RWPE2 (cell line): ENCODE data around the gene PLCB1.

Experiments
- ATAC-seq: fragments of 200-7000 bp; cut with Tn5 transposase; 3 replicates; pipeline ENCODE4 v1.9.1; 2021; ENCODE audit warnings: low read depth
- DNase-seq: peaks from one replicate; pipeline ENCODE4 v3.0.0-alpha.2; 2020; ENCODE audit warnings: low spot score
- H3K27ac ChIP-seq: fragments of 450-650 bp; 2 replicates; pipeline ENCODE4 v1.5.1; 2017; ENCODE audit warnings: mild to moderate bottlenecking; ENCODE audit not compliant: poor library complexity, severe bottlenecking
- H3K27me3 ChIP-seq: fragments of 250-450 bp; sonication (Bioruptor Pico); 2 replicates; pipeline ENCODE4 v1.5.1; 2021; ENCODE audit warnings: mild to moderate bottlenecking, moderate library complexity; ENCODE audit not compliant: insufficient read depth, poor library complexity, severe bottlenecking
- H3K36me3 ChIP-seq: fragments of 250-450 bp; sonication (Bioruptor Pico); 2 replicates; pipeline ENCODE4 v1.5.1; 2020; ENCODE audit warnings: low read depth, mild to moderate bottlenecking, moderate library complexity
- H3K4me1 ChIP-seq: fragments of 250-450 bp; sonication (Bioruptor Pico); 2 replicates; pipeline ENCODE4 v1.5.1; 2021; ENCODE audit warnings: mild to moderate bottlenecking, moderate library complexity; ENCODE audit not compliant: insufficient read depth, poor library complexity, severe bottlenecking
- H3K4me3 ChIP-seq: fragments of 250-450 bp; sonication (Bioruptor Pico); 2 replicates; pipeline ENCODE4 v1.5.1; 2021; ENCODE audit warnings: mild to moderate bottlenecking, moderate library complexity; ENCODE audit not compliant: severe bottlenecking
- H3K9me3 ChIP-seq: fragments of 250-450 bp; sonication (Bioruptor Pico); 2 replicates; pipeline ENCODE4 v1.5.1; 2021; ENCODE audit warnings: mild to moderate bottlenecking, moderate library complexity; ENCODE audit not compliant: severe bottlenecking
- TF ChIP-seq, protein P1 (sequence below): fragments of 450-650 bp; IDR thresholded peaks from one replicate; pipeline ENCODE4 v1.5.1; 2017; ENCODE audit warnings: mild to moderate bottlenecking, moderate library complexity; ENCODE audit not compliant: poor library complexity, severe bottlenecking

Gene PLCB1

GRCh38 chr20:8547968-8548588 lies 416.0 kb downstream of the PLCB1 start:
- TF ChIP-seq, protein P1, sequence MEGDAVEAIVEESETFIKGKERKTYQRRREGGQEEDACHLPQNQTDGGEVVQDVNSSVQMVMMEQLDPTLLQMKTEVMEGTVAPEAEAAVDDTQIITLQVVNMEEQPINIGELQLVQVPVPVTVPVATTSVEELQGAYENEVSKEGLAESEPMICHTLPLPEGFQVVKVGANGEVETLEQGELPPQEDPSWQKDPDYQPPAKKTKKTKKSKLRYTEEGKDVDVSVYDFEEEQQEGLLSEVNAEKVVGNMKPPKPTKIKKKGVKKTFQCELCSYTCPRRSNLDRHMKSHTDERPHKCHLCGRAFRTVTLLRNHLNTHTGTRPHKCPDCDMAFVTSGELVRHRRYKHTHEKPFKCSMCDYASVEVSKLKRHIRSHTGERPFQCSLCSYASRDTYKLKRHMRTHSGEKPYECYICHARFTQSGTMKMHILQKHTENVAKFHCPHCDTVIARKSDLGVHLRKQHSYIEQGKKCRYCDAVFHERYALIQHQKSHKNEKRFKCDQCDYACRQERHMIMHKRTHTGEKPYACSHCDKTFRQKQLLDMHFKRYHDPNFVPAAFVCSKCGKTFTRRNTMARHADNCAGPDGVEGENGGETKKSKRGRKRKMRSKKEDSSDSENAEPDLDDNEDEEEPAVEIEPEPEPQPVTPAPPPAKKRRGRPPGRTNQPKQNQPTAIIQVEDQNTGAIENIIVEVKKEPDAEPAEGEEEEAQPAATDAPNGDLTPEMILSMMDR: no peak
- H3K9me3 ChIP-seq: no peaks in the 10 kb centered on the region

DNA sequence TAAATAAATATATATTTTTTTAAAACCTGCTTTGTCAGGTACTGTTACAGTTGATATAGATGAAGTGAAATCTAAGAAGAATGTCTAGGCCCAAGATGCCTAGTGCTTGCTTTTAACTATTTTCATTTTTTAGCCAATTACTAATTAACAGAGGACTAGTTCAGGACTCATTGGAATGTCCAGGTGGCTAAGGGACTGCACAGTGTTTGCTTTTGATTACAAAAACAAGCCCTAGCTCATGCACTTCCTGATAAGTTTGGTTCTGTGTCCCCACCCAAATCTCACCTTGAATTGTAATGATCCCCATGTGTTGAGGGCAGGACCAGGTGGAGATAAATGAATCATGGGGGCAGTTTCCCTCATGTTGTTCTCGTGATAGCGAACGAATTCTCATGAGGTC lies 417.1 kb downstream of the PLCB1 start:
- TF ChIP-seq, protein P1: no peak
- H3K27ac ChIP-seq: no peak overlapping the region
- ATAC-seq: no peak
- no peak overlapping the region for H3K4me3 ChIP-seq
- H3K4me1 ChIP-seq: no peaks in the 10 kb centered on the region
- no peaks in the 10 kb centered on the region for H3K36me3 ChIP-seq
- H3K9me3 ChIP-seq: no peaks in the 10 kb centered on the region
- no peaks in the 10 kb centered on the region for H3K27me3 ChIP-seq
- DNase-seq: no peak

More at GRCh38 chr20:8547968-8548588, 416.0 kb downstream of the PLCB1 start:
- DNase-seq (no peak), ATAC-seq (no peak)
- H3K27me3 ChIP-seq: no peaks in the 10 kb centered on the region
- no peaks in the 10 kb centered on the region for H3K4me1 ChIP-seq
- H3K4me3 ChIP-seq: no peak overlapping the region
- no peak overlapping the region for H3K27ac ChIP-seq
- H3K36me3 ChIP-seq: no peaks in the 10 kb centered on the region

- peak; percentile 27; the same call in 1 of the 3 replicates for ATAC-seq
- Histone ChIP-seq H3K9me3 (peaks cover 2% of the 10 kb centered on the region), H3K36me3 (no peaks in the 10 kb centered on the region; the same call in 1 of the 2 replicates), H3K4me3 (no peak overlapping the region), H3K27ac (no peak overlapping the region), H3K4me1 (no peaks in the 10 kb centered on the region), H3K27me3 (peaks cover 7% of the 10 kb centered on the region)
- TF ChIP-seq, protein P1: no peak
- no peak for DNase-seq
These were observed 425.6 kb downstream of the PLCB1 start for GRCh38 chr20:8557711-8558110.

DNA sequence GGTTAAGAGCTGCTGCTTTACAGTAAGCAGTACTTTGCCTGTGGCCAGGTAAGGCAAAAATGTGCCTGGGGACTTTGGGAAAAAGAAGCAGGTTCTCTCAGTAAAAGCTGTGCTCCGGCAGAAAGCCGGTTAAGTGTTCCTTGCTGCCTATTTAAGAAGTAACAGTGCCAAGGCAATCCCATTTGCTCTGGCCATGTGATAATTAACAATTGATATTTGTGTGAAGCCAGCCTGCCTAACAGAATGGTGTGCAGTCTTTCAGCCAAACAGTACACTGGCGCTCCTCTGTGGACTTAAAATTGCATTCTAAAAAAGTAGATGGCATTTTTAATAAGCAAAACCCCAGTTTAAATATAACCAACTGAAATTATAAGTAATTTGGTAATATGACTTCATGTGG lies 430.3 kb downstream of the PLCB1 start:
- TF ChIP-seq, protein P1: no peak
- Histone ChIP-seq H3K4me3 (no peak overlapping the region), H3K4me1 (no peaks in the 10 kb centered on the region), H3K9me3 (no peaks in the 10 kb centered on the region), H3K27me3 (peaks cover 7% of the 10 kb centered on the region), H3K36me3 (no peaks in the 10 kb centered on the region), H3K27ac (no peak overlapping the region)
- DNase-seq: no peak
- ATAC-seq: no peak

DNA sequence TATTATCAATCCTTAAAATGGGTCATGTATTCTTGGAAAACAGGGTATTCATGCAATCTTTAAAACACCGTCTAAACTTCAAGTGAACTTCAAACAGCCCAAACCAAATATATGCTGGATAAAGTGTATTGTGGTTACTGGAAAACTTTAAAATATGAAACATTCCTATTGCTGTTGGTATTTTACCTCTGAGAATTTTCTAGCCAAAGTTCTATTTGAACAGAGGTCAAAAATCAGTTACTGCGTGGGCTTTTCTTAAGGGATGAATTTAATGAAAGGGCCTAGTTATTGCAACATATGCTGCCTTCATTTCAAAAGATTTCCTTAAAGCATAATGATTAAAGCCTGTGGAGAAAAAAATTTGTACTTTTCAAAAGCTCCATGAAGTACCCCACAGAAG lies 436.0 kb downstream of the PLCB1 start:
- TF ChIP-seq, protein P1: no peak
- DNase-seq: no peak

More for the DNA sequence above, 436.0 kb downstream of the PLCB1 start:
- no peaks in the 10 kb centered on the region for H3K27me3 ChIP-seq
- H3K27ac ChIP-seq: no peak overlapping the region
- no peak overlapping the region for H3K4me3 ChIP-seq
- no peaks in the 10 kb centered on the region for H3K4me1 ChIP-seq
- no peak for ATAC-seq
- no peaks in the 10 kb centered on the region for H3K9me3 ChIP-seq
- H3K36me3 ChIP-seq: no peaks in the 10 kb centered on the region
